Fibroblast of skin of left biceps (primary cell): ENCODE results near the gene GET4.
"Not testable (repeated sequence)": the region's sequence is repeated elsewhere in the genome, so short reads cannot be mapped to it uniquely, and the experiment has no call there.

ENCODE experiments used
- DNase-seq, 2 experiments: peaks; one replicate each; pipeline ENCODE4 v3.0.0-alpha.2; 2013; ENCODE audit warnings: low read depth in 2 of 2

GET4 gene

DNA sequence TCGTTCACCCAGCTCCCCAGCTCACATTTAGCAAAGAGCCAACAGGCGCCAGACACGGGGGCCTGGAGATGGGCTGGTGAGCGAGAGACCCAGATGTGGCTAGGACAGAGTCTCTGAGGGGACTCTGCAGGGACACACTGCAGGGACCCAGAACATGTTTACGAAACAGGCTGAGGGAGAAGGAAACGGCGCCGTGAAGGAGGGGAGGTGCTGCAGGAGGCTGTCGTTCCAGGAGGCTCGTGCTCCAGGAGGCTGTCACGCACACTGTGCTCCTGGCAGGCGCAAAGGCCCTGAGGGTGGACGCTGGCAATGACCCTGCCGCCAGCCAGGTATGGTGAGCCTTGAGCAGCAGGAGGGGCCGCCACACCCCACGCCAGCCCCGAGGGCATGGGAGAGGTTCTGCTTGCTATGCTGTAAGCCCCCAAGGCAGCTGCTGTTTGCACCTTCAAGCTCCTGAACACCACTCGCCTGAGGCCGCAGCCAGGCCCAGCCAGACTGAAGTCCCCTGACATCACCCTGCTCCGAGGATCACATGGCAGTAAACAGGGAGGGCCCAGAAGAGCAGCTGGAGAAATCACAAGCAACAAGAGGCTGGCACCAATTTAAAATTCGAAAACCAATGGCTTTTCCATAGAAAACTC, 50.8 kb downstream of the GET4 start:
- DNase-seq: no peak

DNA sequence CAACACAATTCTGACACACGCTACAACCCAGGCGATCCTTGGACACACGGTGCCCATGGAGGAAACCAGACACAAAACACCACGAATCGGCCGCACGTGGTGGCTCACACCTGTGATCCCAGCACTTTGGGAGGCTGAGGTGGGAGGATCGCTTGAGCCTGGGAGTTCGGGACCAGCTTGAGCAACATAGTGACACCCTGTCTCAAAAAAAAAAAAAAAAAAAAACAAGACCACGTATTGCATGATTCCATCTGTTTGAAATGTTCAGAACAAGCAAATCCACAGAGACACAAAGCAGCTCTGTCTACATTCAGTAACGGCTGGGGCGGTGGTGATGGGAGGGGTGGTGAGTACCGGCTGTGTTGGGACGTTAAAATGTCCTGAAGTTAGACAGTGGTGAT, 53.0 kb downstream of the GET4 start:
- DNase-seq: no peak

DNA sequence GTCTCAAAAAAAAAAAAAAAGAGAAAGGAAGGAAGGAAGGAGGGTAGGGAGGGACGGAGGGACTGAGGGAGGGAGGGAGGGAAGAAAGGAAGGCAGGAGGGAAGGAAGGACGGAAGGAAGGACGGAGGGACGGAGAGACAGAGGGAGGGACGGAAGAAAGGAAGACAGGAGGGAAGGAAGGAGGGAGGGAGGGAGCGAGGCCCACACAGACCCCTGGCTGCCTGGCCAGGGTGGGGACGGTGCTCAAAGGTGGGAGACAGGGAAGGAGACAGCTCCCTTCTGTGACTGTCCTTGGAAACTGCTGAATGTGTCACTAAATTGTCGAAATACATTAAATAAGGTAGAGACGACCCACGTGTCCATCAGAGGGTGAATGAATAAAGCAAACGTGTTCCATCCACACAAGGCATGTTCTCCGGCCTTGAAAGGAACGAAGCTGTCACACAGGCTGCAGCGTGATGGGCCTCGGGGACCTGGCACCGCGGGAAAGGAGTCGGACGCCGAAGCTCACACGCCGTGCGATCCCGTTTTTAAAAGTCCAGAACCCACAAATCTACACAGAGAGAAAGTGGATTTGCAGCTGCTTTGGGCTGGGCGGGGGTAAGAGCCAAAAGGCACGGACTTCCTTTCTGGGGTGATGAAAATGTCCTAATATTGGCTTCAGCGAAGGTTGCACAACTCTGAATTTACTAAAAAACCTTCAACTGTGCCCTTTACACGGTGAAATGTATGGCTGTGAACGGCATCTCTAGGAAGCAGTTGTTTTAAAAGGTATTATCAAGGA, 54.8 kb downstream of the GET4 start:
- DNase-seq: no peak

DNA sequence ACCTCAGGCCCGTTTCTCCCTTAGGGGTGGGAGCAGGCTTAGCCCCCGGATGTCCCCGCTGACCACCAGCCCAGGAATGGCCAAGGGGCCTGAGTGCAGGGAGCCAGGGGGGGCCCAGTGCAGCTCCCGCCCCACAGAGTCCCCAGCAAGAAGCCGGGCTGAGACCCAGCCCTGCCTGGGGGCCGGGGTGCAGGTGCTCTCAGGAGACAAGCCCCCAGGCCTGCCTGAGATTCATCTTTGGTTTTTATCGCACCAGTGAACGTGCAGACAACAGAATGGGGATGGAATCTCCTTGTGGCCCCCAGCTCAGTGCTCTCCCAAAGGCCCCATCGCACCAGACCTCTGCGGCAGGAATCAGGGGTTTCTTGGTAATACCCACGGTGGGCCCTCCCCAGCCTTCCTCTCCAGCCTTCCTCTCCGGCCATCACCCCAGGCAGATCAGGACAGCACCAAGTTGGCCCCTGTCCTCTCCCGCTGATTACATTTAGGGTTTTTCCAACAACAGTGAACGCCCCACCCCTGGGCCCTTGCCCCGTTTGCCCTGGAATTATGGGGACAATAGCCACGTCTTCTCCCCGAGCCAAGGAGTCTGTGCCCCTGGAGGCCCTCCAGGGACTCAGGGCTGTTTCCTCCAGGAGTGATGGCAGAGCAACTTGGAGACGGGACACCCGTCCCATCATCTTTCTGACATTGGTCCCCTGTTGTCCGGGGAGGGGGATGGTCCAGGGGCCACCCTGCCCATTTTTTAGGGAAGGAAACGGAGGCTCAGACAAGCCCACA, 55.7 kb downstream of the GET4 start:
- no peak for DNase-seq

DNA sequence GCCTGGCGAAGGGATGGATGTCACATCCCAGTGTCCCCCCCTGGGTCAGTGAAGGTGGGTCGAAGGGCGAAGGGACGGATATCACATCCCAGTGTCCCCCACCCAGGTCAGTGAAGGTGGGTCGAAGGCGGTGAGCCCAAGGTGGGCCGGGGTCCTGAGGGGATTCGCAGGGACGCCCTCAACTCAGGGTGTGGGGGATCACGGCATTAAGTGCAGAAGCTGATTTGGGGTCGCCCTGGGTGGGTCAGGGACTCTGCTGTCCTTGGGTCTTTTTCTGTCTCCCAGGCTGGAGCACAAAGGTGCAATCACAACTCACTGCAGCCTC, 56.3 kb downstream of the GET4 start:
- no peak for DNase-seq

DNA sequence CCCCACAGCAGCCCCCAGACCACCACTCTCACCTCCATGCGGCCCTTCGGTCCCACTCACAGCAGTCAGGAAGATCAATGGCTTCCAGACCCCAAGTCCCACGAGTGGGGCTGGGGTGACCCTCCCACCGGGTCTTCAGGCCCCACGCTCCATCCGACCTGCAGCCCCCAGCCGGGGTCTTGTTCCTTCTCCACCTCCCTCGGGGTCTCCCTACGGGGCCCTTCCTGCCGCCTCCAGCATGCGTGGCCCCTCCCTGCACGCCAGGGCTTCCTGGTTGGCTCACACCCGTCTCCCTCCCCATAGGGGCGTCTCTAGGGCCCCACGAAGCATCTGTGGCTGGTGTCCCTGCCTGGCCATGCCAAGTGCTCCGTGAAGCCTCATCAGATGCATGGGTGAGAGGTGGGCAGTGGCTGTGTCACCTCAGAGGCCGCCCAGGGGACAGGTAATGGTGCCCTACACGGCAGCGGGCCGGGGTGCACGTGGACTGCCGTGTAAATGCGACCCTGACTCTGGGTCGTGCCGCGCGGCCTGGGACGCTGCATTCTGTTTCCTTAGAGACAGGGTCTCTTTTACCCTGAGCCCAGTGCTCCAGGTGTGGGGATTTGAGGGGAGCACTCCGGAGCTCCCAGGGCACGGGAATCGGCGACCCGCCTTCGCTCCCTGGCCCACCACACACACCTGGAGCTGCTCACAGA, 58.3 kb downstream of the GET4 start:
- DNase-seq: no peak

DNA sequence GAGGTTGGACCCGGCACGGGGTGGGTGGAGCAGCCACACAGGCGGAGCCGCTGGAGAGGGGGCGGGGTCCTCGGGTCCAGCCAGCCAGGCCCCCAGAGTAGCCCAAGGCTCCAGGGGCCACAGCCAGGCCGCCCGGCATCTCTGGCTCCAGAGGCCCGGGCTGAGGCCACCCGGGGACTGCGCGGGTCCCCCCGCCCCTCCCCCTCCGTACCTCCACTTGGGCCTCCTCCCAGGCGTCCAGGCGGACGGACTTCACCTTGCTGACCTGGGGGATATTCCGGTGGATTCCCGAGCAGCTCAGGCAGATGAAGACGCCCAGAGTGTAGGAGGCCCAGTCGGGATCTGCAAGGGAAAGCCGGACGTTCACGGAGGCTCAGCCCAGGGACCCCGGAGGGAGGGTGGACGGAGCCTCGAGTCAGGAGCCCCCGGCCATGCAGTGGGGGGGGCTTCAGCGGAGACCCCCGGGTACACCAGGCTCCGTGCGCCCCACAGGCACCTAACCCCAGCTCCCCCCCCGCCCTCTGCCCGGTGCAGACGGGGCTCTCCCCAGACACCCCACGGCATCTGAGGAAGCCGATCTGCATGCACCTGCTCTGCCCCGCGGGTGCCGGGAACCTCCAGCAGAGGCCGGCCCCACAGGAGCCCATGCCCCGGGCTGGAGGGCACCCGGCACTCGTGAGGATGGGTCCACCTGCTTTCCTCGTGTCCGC, 59.0 kb downstream of the GET4 start:
- DNase-seq: no peak

DNA sequence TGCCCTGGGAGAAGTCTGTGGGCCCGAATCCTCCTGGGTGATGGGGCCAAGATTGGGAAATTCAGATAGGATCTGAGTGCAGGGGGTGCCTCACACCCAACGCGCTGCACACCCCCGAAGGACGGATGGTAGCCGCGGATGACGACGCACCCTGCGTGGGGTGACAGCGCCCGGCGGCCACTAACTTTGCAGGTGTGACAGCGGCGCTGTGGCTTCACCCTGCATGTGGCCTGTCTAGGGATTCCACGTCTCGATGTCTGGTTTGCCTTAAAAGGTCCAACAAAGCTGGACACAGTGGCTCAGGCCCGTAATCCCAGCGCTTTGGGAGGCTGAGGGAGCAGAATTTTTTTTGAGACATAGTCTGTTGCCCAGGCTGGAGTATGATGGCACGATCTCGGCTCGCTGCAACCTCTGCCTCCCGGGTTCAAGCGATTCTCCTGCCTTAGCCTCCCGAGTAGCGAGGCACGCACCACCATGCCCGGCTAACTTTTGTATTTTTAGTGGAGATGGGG, 59.6 kb downstream of the GET4 start:
- no peak for DNase-seq

DNA sequence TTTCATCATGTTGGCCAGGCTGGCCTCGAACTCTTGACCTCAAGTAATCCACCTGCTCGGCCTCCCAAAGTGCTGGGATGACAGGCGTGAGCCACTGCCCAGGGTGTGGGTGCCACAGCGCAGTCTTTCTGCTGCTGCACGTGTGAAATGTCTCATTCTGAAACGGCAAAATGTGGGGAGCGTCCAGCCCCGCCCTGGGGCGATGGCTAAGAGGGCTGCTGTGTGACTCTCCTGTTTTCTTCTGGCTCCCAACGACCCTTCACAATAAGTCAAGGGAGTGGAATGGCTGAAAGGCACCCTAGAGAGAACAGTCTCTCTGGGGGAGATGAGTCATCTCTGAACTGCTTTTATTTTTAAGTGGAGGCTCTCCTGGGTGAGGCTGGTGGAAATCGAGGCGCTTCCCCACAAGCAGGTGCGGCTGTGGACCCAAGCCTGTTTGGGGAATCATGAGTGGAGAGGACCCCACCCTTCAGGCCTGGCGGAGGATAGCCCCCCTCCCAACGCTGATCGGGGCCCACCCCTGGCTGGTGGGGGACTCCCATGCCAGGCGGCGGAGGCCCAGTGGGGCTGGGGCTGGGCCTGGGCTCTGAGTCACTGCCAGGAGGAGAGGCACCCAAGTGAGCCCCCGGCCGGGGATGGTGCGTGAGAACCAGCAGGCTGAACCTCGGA, 60.2 kb downstream of the GET4 start:
- DNase-seq: no peak

DNA sequence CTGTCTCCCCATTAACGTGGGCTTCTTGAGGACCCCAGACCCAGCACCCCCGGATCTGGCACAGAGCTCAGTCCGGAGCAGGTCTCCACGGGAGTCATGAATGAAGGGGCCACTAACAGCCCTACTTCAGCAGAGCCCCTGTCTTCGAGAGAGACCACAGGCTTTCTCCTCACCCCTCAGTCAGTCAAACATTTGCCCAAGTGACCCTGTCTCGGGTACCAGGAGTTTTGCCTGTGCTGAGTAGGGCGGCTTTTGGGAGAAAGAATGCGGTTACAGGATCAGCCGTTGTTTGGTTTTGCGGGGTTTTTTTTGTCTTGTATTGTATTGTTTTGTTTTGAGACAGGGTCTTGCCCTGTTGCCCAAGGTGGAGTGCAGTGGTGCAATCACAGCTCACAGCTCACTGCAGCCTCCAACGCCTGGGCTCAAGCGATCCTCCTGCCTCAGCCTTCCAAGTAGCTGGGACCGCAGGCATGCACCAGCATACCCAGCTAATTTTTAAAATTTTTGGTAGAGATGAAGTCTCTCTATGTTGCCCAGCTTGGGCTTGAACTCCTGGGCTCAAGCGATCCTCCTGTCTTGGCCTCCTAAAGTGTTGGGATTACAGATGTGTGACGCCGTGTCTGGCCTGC, 61.6 kb downstream of the GET4 start:
- DNase-seq: no peak

DNA sequence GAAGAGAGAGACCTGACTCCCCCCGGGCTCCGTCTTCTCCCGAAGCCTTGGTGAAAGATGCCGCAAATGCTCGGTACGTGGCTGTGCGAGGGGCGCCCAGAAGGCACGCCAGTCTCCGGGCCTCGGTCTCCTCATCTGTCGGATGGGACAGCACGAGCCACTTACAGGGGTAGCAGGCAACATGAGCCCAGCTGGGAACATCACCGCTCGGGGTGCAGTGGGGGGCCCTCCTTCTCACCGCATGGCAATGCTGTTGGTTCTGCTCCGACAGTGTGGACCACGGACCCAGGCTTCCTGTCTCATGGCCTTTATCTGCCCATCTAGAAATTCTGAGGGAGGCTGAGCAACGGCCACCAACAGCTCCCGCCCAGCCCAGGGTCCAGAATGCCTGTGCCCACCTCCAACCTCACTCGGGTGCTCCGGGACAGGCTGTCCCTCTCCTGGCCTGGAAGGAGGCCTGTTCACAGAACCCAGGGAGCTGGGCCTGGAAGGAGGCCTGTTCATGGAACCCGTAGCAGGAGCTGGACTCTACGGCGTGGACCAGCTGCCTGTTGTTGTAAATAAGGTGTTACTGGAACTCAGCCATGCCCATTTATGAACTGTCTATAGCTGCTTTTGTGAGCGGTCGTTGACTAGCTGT, 62.3 kb downstream of the GET4 start:
- no peak for DNase-seq

DNA sequence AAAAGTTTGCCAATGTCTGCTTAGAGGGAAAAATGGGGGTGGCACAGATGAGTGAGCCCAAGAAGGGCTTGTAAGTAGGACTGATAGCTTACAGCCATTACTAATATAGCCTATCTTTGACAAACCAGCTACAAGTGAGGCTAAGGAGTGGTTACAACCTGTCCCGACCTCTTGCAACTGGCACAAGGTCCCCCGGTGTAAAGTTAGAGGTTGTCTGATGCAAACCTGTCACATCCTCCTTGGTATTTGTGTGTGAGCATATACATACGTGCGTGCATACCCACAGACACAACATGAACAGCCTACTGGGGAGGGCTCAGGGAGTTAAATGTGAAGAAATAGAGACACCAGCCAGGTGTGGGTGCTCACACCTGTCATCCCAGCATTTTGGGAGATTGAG, 63.5 kb downstream of the GET4 start:
- DNase-seq: no peak

DNA sequence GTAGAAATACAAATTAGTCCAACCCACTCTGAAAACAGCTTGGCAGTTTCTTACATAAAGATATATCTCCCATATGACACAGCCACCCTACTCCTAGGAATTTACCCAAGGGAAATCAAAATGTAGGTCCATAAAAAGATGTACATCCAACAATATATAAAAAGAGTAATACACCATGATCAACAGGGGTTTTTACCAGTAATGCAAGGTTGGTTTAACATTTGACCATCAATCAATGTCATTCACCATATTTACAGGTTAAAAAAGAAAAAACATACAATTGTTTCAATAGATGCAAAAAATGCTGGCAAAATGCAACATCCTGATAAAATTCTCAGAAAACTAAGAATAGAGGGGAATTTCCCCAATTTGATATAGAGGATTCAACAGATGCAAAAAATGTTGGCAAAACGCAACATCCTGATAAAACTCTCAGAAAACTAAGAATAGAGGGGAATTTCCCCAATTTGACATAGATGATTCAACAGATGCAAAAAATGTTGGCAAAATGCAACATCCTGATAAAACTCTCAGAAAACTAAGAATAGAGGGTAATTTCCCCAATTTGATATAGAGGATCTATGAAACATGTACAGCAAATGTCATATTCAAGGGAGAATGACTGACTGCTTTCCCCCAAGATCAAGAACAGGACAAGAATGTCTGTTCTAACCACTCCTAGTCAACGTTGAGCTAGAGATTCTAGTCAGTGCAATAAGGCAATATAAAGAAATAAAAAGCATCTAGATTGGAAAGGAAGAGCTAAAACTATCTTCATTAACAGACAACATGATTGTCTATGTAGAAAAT, 64.5 kb downstream of the GET4 start:
- DNase-seq: no peak

DNA sequence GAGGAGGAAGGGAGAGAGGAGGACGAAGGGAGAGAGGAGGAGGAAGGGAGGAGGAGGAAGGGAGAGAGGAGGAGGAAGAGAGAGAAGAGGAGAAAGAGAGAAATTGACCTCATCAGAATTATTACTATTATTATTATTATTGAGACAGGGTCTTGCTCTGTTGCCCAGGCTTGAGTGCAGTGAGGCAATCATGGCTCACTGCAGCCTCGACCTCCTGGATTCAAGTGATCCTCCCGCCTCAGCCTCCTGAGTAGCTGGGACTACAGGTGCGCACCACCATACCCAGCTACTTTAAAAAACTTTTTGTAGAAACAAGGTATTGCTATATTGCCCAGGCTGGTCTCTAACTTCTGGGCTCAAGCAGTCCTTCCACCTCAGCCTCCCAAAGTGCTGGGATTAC, 67.4 kb downstream of the GET4 start:
- not testable (repeated sequence) for DNase-seq

DNA sequence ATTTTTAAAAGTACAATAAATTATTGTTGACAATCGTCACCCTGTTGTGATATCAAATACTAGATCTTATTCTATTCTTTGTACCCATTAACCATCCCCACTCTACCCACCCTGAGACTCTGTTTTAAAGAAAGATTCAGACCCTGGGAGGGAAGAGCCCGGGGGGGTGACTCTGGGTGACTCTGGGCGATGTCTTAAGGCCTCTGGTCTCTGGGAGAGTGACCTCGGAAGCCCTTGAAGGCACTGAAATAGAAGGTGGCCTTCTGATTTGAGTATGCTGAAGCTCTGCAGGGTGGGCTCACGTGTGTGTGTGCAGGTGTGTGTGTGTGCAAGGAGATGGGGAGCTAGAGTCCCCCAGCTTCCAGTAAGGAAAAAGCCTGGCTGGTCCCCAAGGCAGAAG, 68.4 kb downstream of the GET4 start:
- DNase-seq: no peak

DNA sequence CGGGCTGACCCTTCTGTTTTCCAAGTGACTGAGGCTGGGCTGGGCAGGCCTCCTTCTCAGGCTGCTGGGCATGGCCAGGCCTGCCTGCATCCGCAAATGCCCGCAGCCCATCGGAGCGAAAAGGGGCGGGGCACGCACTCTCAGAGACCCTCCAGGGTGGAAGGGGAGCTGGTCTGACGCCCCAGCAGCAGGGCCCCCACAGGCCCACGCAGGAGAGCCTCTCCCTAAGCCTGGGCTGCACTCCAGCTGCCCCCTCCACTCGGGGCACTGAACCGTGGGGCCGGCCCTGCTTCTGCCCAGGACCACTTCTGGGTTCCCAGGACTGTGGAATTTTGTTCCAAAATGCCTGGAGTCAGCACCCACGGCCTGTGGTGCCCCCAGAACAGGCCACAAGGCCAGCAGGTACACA, 68.8 kb downstream of the GET4 start:
- DNase-seq: no peak

DNA sequence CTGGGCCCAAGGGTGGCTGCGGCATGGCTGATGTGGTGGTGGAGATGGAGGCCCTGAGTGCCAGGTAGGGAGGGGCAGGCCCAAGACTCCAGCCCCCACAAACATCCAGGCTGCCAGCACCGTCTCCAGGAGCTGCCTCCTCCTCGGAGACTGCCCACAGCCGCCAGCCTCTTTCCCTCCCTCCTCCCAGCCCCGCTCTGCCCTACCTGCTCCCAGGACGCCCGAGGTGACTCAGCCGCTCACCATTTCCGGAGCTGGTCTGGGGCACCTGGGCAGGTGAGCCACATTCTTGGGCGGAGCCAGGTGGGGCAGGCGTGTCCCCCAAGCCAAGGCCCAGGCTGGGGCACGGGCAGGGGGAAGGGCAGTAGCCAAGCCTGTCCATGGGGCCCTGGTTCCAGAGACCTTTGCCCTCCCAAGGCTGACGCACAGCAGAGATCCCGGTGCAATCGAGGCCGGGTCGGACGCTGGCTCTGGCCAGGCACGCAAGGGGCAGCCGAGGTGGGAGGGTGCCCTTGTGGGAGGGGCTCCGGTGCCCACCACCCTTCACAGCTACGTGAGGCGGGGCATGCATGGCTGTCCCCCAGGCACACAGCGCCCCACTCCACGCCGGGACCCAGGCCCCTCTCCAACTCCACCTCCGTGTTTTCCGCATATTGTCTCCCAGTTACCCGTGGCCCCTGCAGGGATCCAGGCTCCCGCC, 69.4 kb downstream of the GET4 start:
- DNase-seq: no peak
